Hematopoietic multipotent progenitor cell treated with erythropoietin and hydrocortisone succinate and interleukin-3 and kit ligand, for 6 days (in vitro differentiated cells): ENCODE measurements around the gene SPRYD4.
"Not testable (repeated sequence)": the region's sequence is repeated elsewhere in the genome, so short reads cannot be mapped to it uniquely, and the experiment has no call there.

Experiments used
- DNase-seq: peaks from one replicate; pipeline ENCODE4 v3.0.0-alpha.2; 2015

SPRYD4 gene

DNA sequence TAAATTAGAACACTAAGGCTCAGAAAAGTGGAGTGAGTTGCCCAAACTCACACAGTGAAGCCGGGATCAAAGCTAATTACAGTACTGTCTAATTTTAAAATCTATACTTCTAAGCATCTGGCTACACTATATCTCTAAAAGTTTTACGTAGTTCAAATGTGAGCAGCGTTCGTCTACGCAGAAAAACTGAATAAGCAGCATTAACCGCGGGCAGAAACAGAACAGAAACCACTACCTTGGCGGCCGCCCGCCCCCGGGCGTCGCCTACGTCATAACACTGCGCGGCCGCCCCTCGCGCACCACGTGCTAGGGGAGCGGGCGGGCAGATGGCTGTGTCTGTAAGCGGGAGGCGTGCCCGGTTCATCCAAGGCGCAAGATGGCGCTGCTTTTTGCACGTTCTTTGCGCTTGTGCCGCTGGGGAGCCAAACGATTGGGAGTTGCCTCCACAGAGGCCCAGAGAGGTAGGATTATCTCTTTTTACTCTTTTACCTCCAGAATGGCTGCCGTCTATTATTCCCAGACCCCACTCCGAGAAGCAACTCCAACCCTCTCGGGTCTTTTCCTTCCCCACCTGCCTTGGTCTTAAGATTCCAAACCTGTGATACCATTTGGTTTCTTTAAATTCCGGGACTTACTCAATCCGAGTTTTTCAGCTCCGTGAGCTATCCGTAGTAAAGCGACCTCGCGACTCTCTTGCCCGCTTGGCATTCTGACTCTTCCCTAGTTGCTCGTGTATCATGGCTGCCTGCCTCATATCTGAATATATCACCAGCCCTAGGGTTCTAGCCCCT lies at the start of gene SPRYD4:
TSS of gene SPRYD4 (plus strand) at position 363 of the 791 bp plus-strand sequence. CDS start at position 377, 14 bp downstream.
- DNase-seq: peak; percentile 96

DNA sequence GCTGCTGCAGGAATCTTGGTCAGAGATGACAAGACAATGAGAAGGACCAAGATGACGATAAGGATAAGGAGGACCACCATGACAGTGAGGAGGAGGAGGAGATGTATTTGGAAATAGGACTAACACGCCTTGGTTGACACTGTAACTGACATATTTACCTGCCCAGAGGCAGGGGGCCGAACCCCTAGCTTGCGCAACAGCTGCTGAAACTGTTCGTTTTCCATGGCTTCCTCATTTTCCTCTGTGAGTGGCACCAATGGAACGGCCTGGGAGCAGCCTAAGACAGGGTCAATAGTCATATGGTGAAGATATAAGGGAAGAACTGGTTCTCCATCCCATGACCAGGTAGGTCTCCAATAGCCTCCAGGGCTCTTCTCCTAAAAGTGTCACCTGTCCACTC lies 48.0 kb upstream of the SPRYD4 start:
- DNase-seq: no peak

DNA sequence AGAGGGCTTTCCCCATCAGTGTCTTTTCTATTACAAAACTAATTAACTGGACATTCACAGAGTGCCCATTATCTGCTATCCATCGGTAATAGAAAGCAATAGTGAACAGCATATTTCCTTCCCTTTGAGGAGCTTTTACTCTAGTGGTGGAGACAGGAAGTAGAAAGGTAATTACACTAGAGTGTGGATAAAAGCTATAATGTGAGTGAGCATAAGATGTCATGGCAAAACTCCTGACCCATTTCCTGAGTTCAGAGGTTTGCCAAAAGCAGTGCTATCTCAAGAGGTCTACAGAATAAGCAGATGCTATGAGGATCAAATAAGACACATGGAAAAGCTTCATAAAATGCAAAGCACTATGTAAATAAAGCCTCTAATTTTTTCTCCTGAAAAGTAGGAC lies 43.2 kb upstream of the SPRYD4 start:
- DNase-seq: no peak

DNA sequence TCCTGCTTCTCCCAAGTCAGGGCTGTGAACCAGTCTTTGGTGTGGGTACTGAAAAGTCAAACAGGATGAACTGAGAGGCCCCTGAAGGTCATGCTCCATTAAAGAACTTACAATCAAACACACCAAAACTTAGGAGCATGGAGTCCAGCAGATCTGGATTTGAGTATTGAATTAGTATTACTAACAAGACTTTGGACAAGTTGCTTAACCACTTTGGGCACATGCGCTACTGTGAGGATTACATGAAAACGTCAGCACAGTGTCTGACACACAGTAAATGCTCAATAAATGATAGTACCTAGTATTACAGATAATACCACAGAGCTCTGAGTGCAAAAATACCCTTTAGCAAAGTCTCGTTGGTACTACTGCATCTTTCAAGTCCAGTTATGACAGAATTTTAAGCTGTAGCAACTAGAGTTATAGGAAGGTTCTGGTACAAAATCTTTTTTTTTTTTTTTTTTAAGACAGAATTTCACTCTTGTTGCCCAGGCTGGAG lies 42.4 kb upstream of the SPRYD4 start:
- no peak for DNase-seq

DNA sequence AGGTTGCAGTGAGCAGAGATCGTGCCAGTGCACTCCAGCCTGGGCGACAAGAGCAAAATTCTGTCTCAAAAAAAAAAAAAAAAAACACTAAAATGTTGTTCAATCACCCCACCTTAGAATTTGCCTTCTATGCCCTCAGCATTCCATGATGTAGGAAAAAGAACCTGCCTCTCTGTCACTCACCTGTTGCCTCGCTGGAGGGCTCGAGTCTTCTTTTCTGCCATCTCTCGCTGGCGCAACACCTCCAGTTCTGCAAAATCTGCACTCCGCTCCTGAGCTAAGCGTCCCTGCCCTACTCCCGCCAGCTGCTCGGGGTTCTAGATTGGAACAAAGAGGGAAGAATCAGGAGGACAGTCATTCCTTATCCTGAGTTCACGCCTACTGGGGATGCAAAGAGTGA lies 37.1 kb upstream of the SPRYD4 start:
- no peak for DNase-seq

DNA sequence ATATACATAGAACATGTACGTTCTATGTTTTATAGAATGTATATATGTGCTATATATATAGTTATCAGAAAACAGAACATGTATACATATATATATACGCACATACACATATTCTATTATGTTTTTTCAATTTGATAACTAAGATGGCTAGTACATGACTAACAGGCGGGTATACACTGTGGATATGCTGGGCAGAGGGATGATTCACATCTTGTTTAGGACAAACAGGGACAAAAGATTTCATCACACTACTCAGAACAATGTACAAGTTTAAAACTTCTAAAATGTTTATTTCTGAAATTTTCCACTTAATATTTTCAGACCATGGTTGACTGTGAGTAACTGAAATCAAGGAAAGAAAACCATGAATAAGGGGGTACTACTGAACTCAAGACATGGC lies 36.5 kb upstream of the SPRYD4 start:
- no peak for DNase-seq

DNA sequence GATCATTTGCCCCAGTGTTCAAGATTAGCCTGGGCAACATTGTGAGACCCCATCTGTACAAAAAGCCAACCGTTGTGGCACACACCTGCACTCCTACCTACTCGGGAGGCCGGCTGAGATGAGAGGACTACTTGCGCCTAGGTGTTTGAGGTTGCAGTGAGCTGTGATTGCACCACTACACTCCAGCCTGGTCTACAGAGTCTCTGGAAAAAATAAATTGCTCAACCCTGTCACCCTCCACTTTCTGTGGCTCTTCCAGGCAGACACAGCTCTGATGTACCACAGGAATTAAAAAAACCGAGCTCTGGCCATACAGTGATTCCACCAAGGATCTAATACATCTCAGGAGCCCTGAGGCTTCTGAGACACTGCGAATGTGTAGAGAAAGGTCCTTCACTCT lies 33.5 kb upstream of the SPRYD4 start:
- no peak for DNase-seq

DNA sequence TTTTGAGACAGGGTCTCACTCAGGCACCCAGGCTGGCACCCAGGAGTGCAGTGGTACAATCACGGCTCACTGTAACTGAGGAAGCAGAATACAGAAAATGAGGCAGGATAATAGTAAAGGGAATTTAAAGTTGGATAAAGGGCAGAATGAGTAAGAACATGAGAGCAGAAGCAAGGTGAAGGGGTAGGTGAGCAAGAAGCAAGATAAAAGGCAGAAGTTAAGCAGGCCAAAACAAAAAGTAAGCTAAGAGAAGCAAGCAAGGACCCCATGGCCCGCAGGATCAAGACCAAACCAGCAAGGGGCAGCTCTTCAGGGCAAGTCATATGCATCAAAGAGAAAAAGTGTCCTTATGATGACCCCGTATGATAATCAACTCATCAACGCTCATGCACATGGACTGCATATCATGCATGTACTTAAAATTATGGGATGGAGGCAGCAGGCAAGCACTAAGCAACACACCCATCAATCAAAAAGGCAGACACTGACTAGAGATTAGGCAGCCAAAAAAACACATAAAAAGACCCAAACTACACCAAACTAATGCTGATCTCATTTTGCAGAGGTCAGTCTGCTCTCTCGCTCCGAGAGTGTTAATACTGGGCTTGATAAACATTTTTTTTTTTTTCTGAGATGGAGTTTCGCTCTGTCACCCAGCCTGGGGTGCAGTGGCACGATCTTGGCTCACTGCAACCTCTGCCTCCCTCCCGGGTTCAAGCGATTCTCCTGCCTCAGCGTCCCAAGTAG lies 30.8 kb upstream of the SPRYD4 start:
- DNase-seq: peak; percentile 73

DNA sequence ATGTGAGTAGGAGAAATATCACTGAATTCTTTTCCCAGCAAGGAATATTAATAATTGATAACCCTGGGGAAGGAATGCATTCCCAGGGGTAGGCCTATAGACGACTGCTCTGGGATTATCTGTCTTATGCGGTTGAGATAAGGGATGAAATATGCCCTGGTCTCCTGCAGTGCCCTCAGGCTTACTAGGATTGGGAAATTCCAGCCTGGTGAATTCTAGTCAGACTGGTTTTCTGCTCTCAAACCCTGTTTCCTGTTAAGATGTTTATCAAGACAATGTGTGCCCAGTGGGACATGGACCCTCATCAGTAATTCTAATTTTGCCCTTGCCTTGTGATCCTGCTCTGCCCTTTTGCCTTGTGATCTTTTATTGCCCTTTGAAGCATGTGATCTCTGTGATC lies 25.2 kb upstream of the SPRYD4 start:
- DNase-seq: not testable (repeated sequence)

DNA sequence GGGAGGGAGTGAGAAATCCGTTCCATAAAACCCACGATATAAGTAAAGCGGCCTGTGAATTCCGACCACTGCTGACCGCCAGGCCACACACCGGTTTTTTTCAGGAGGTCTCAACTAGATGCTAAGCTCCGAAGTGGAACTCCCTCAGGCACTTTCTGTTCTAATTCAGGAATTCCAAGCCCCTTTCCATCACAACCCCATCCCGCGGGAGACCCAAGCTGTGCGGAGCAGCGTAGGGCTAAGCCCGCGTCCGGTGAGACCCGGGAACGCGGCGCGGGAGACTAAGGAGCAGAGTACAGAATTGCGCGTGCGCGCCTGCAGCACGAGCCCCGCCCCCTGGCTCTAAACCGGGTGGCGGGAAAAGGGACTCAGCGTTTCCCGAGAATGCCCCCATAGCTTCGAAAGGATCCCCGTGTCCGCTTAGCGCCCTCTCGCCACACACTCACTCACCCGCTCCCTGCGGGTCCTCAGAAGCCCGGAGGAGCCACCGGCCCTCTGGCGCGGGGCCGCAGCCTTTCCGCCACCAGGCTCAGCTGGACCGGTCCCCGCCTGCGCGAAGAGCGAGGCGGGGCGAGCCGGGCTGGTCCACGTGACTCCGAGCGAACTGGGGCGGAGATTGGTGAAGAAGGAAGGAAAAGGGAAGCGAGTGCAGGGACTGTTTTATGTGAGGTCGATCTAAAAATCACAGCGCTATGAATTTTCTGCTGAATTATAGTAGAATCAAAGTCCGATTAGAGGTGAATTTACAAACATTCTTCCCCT lies 19.3 kb upstream of the SPRYD4 start, which contains the start of gene TIMELESS:
TSS of gene TIMELESS (minus strand) at position 567 of the 762 bp plus-strand sequence. CDS start 15,256 bp downstream, outside the sequence.
- peak; percentile 95 for DNase-seq

DNA sequence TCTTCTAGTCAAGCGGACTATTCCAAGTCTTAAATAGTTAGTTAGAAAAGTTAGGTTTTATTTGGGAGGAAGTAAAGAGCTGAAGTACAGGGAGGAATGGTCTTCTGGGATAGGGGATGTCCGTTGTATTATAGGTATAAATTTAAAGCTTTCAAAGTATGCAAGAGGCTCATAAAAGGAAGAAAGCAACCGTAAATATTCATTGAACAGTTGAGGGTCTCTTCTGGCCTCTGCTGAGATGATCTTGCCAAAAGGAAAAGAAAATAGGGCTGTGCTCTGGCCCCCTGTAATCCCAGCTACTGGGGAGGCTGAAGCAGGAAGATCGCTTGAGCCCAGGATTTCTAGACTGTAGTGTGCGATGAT lies 18.8 kb upstream of the SPRYD4 start:
- DNase-seq: no peak

DNA sequence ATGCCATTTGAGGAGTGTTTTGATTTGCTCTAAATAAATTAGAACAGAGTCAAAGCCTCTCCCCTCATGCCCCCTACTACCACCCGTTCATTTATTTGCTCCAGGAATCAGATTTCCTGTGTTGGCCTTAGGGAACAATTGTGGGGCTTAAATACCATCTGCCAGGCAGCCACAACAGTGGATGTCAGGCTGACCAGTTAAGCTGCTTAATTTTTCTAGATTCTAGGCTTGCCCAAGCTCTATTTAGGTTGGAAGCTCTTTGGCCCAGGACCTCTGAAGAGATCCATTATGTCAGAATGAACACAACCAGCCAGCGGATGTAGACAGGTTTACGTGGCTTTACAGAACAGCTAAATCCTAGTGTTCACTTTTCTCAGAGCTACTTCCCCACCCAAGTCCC lies 18.1 kb upstream of the SPRYD4 start:
- DNase-seq: no peak

DNA sequence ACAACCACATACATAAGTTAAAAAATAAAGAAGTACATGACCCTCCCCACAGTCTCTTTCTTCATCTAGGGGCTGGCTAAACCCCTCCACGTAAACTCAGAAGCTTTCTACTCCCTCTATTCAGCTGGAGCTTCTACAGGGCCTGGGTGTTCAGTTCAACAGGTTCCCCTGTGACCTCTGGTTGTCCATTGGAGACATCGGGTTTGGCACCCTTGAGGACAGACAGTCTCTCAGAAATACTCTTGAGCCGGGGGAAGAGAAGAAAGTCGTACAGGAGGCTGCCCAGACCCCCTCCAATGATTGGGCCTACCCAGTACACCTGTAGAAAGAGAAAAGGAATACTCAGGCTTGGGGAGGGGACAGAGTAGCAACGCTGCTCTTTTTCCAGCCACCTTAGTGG lies 17.2 kb upstream of the SPRYD4 start:
- no peak for DNase-seq

DNA sequence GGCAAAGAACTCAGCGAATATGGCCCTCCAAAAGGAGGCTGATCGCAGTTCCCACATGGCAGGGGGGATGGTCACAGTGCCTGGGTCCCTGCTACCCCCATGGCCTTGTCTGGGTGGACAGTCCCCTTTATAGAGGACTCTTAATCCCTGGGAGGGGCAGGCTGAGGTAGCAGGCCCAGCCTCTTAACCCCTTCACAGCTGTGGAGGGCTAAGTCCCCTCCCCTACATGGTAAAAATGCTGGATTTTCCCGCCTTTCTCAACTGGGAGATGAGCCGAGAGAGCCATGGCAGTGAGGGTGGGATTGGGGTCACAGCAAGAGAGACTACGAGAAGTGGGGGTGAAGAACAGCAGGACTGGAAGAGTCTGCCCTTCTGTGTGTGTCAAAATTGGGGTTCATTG lies 13.8 kb upstream of the SPRYD4 start, which contains the start of gene MIP:
TSS of gene MIP (minus strand) at position 101 of the 400 bp plus-strand sequence. CDS start at position 57, 44 bp downstream.
- DNase-seq: no peak

DNA sequence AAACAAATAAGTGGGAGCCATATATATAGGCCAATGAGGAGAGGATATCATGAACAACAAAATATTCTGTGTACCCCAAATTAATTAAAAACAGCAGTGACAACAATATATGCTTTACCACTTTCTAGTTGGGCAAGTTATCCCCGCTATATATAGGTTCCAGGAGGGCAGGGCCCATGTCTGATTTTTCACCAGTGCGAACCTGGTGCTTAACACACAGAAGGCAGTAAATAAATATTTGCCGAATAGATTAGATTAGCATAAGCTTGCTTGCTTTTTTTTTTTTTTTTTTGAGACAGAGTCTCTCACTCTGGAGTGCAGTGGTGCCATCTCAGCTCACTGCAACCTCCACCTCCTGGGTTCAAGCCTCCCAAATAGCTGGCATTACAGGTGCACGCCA lies 10.6 kb upstream of the SPRYD4 start:
- no peak for DNase-seq

DNA sequence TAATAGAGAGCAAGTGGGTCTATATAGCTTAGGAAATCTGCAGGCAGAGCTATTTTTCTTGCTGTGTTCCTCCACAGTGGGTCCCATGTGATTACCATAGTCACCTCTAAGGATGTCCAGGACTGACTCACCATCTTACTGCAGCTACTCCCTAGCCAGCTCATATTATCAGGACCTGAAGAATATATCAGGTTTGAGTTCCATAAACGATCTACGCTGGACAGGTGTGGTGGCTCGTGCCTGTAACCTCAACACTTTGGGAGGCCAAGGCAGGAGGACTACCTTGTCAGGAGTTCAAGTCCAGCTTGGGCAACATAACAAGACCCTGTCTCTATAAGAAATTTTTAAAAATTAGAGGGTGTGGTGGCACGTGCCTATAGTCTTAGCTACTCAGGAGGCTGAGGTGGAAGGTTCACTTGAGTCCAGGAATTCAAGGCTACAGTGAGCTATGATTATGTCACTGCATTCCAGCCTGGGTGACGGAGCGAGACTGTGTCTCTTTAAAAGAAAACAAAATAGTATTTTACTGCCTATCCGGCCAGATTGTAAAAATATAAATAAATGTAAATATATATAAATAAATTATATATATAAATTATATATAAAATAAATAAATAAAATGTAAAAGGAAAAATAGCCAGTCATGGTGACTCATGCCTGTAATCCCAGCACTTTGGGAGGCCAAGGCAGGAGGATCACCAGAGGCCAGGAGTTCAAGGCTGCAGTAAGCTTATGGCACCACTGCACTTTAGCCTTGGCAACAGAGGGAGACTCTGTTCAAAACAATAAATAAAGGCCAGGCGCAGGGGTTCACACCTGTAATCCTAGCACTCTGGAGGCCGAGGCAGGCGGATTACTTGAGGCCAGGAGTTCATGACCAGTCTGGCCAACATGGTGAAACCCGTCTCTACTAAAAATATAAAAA lies 6.9 kb upstream of the SPRYD4 start:
- DNase-seq: no peak

DNA sequence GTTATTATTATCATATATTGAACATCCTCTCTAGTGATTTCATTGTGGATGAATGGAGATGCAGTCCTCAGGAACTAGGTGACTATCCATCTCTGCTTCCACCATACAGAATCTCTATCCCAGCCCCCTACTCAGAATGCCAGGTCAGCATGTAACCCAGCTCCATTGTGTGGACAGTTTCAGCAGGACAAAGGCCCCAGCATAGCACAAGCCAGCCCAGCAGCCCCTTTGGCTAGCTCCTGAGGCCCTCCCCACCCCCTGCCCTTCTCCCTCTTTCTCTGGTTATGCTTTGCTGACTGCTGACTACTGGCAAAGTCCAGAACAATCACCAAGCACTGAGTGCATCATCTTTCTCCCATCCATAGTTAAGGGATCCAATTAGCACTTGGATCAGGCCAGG lies 5.8 kb upstream of the SPRYD4 start:
- no peak for DNase-seq

DNA sequence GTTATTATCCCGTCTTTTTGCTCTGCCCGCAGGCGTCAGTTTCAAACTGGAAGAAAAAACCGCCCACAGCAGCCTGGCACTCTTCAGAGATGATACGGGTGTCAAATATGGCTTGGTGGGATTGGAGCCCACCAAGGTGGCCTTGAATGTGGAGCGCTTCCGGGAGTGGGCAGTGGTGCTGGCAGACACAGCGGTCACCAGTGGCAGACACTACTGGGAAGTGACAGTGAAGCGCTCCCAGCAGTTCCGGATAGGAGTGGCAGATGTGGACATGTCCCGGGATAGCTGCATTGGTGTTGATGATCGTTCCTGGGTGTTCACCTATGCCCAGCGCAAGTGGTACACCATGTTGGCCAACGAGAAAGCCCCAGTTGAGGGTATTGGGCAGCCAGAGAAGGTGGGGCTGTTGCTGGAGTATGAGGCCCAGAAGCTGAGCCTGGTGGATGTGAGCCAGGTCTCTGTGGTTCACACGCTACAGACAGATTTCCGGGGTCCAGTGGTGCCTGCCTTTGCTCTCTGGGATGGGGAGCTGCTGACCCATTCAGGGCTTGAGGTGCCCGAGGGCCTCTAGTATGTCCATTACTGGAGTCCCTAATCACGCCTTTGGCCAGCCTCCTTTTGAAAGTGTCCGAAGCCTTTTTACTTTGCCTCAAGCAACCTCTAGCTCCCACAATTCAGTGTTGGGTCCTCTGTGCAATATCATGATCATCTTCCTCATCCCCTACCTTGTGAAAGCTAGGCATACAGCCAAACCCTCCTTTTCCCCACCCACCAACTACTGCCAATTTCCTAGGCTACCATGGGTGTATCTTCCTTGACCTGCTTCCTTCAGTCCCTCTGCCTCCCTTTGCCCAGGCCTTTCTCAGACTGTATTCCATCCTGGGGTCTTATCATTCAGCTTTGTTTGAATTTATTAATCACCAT lies 891 bp downstream of the SPRYD4 start:
- DNase-seq: peak; percentile 78

DNA sequence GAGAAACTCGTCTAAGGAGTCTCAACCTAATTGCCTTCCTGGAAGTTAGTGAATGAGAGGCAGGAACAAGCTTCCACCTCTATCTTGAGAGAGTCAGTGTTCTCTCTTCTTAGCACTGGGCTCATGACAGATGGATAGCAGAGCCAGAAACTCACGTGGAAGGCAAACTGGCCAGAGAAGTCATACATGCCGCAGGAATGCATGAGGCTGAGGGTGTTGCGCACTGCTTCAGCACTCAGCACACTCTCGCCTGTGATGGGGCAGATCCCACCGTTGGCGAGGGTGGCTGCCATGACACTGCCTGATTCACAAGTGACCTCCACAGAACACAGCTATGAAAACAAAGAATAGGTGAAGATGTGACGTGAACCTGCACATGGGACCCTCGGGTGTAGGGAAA lies 6.0 kb downstream of the SPRYD4 start:
- no peak for DNase-seq

DNA sequence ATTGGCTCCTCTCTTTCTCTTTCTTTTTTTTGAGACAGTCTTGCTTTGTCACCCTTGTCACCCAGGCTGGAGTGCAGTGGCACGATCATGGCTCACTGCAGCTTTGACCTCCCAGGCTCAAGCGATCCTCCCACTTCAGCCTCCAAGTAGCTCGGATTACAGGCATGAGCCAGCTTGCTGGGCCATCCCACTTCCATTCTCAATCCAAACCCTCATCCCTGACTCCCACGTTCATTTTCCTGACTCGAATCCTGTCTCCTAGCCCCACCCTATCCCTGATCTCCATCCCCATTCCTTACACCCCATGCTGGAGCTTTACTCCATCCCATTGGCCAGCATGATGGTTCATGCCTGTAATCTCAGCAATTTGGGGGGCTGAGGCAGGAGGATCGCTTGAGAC lies 7.8 kb downstream of the SPRYD4 start:
- no peak for DNase-seq

DNA sequence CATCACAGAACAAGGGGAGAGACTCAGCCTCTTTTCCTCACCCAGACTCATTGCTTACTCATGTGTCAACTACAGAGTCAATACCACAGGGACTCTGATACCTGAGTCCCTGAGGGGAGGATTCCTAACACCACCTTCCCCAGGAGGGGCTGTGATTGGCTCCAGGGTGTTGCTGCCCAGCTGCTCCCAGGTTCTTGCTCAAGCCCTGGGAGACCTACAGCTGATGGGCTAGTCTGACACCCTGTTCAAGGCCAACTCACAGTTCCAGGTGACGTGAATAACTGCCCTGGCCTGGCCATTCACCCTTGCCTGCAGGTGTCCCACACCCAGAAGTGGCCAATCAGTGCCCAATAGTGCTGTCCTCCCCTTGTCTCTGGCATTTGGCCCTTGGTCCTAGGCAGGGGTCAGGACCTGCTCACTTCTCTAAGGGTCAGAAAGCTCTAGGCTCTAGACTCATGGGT lies 8.6 kb downstream of the SPRYD4 start:
- no peak for DNase-seq
